Measurements from ENCODE around the gene HLA-E. TPM values are rescaled to one million over a fixed set of nuclear protein-coding genes. Genes with fewer than 3 reads are reported as not detected.
"Not testable (repeated sequence)": the region's sequence is repeated elsewhere in the genome, so short reads cannot be mapped to it uniquely, and the experiment has no call there.

Gene HLA-E
- total and polyA plus RNA-seq, 2 donors (not counting 3 experiments of a cell fraction or from before 2014, with no cell fraction given): 271 to 298 TPM

GRCh38 chr6:30526444-30526843, 37.1 kb downstream of the HLA-E start:
- CTCF ChIA-PET: interaction anchor here (0.6 kb wide), 1 partner anchor 15 kb away, joined by 3 read pairs; no protein-coding TSS in a partner anchor
- POLR2A ChIA-PET: interaction anchor here (1.2 kb wide), 1 partner anchor 87 kb away, joined by 4 read pairs; no protein-coding TSS in a partner anchor

DNA sequence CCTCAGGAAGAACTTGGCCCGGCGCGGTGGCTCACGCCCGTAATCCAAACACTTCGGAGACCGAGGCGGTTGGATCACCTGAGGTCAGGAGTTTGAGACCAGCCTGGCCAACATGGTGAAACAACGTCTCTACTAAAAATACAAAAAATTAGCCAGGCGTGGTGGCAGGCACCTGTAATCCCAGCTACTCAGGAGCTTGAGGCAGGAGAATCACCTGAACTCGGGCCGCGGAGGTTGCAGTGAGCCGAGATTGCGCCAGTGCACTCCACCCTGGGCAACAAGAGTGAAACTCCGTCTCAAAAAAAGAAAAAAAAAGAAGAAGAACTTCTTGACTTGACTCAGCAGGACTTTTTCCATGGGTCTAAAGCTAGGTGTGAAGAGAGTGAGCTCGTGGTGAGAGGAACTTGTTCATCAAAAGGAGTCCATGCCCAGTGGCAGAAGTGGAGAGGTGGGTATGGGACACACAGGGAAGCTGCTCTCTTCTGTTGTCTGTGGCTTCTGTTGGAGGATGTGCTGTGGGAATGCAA, 40.1 kb downstream of the HLA-E start:
- H3K4me3 ChIP-seq (replicated peaks in 1 of 3; ENCODE audit: insufficient read depth in 1 of 3, low read depth in 1 of 3, low read length in 3 of 3); dilution Hi-C loops (cut with MboI; ENCODE audit: extremely low pct_ligation_motif_present, low sequenced_read_pairs); H3K79me2 ChIP-seq (ENCODE audit: control insufficient read depth, insufficient read depth, low read length); H4K20me1 ChIP-seq (replicated peaks; ENCODE audit: control insufficient read depth, extremely low read depth, insufficient read depth, low read length); H3K9ac ChIP-seq (replicated peaks; ENCODE audit: extremely low read depth, insufficient read depth, low read length); BruUV-seq (replicated peaks); H3K36me3 ChIP-seq (ENCODE audit: control insufficient read depth in 2 of 2, extremely low read depth in 1 of 2, insufficient read depth in 2 of 2, low read length in 2 of 2); H3K9me3 ChIP-seq (replicated peaks; ENCODE audit: control insufficient read depth, insufficient read depth, low read length); FAIRE-seq; H3K9me1 ChIP-seq (replicated peaks; ENCODE audit: control insufficient read depth, extremely low read depth, insufficient read depth, low read length); intact Hi-C loops (cut with micrococcal nuclease); H3K4me2 ChIP-seq (ENCODE audit: insufficient read depth, low read length); H2AFZ ChIP-seq (ENCODE audit: low read depth, low read length); H3K27me3 ChIP-seq (ENCODE audit: control insufficient read depth in 2 of 2, insufficient read depth in 2 of 2, low read length in 2 of 2); DNase-seq (ENCODE audit: low read depth, low spot score); H3K27ac ChIP-seq (ENCODE audit: insufficient read depth, low read depth, low read length): not testable (repeated sequence)
- ChIA-PET CTCF (interaction anchor here (0.9 to 3.4 kb wide), 7 partner anchors 12 to 47 kb away, joined by 4 to 20 read pairs (median 5); no protein-coding TSS in a partner anchor), POLR2A (interaction anchor here (0.8 kb wide), 1 partner anchor 39 kb away, joined by 4 read pairs; no protein-coding TSS in a partner anchor)
- H3K4me1 ChIP-seq (ENCODE audit: control insufficient read depth, extremely low read depth, insufficient read depth, low read length): peaks cover 18% of the 10 kb centered on the region

More at GRCh38 chr6:30526444-30526843, 37.1 kb downstream of the HLA-E start:
- H3K9me3 ChIP-seq (replicated peaks; ENCODE audit: control insufficient read depth, insufficient read depth, low read length); H3K9ac ChIP-seq (replicated peaks; ENCODE audit: extremely low read depth, insufficient read depth, low read length); H4K20me1 ChIP-seq (replicated peaks; ENCODE audit: control insufficient read depth, extremely low read depth, insufficient read depth, low read length); H3K79me2 ChIP-seq (ENCODE audit: control insufficient read depth, insufficient read depth, low read length); H3K9me1 ChIP-seq (replicated peaks; ENCODE audit: control insufficient read depth, extremely low read depth, insufficient read depth, low read length); H3K4me3 ChIP-seq (replicated peaks in 1 of 3; ENCODE audit: insufficient read depth in 1 of 3, low read depth in 1 of 3, low read length in 3 of 3); H3K4me2 ChIP-seq (ENCODE audit: insufficient read depth, low read length); H2AFZ ChIP-seq (ENCODE audit: low read depth, low read length); dilution Hi-C loops (cut with MboI; ENCODE audit: extremely low pct_ligation_motif_present, low sequenced_read_pairs); H3K27me3 ChIP-seq (ENCODE audit: control insufficient read depth in 2 of 2, insufficient read depth in 2 of 2, low read length in 2 of 2); intact Hi-C loops (cut with micrococcal nuclease); H3K27ac ChIP-seq (ENCODE audit: insufficient read depth, low read depth, low read length); H3K36me3 ChIP-seq (ENCODE audit: control insufficient read depth in 2 of 2, extremely low read depth in 1 of 2, insufficient read depth in 2 of 2, low read length in 2 of 2); BruUV-seq (replicated peaks); FAIRE-seq; DNase-seq (ENCODE audit: low read depth, low spot score): not testable (repeated sequence)
- peaks cover 18% of the 10 kb centered on the region for H3K4me1 ChIP-seq (ENCODE audit: control insufficient read depth, extremely low read depth, insufficient read depth, low read length)
